HG02840 (cell line): ENCODE results near the gene SPI1.

Experiments used
- ATAC-seq: cut with Tn5 transposase; IDR thresholded peaks from one replicate; pipeline ENCODE4 v1.9.1; 2021; ENCODE audit warnings: mild to moderate bottlenecking, moderate library complexity, moderate number of reproducible peaks; ENCODE audit not compliant: unreplicated experiment, low FRiP score

Gene SPI1

GRCh38 chr11:47407746-47408590, 29.6 kb upstream of the SPI1 start, which contains the start of gene SLC39A13:
Gene SLC39A13 (plus strand): TSS chr11:47408590. CDS start chr11:47410095, 1,505 bp downstream.
- ATAC-seq, result peak; percentile 80

- no peak for ATAC-seq
Measured at GRCh38 chr11:47406896-47407745, 28.8 kb upstream of the SPI1 start.

GRCh38 chr11:47403571-47403970, 25.2 kb upstream of the SPI1 start:
- ATAC-seq, result no peak

- ATAC-seq, result no peak
Measured at GRCh38 chr11:47403135-47403534, 24.8 kb upstream of the SPI1 start.

- peak; percentile 65 for ATAC-seq
Measured at GRCh38 chr11:47400768-47401279, 22.5 kb upstream of the SPI1 start.

- peak; percentile 49 for ATAC-seq
Measured at GRCh38 chr11:47399860-47400767, 21.8 kb upstream of the SPI1 start.

DNA sequence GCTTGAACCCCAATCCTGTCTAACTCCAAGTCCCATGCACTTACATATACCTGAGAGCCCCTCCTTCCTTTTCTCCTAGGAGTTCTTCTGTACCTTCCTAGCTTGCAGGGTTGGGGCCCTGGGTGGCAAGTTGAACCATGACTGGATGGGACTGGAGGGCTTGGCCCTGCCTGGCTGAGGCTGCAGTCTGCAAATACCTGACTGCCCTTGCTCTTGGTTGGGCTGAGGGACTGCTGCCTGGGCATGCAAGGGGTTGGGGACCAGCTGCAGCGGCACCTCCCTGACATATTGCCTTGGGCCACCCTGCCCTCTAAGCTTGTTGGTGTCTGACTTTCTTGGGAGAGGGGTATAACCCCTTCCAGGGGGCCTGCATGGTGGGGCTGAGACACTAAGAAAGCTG, 20.2 kb upstream of the SPI1 start:
- ATAC-seq, result no peak

DNA sequence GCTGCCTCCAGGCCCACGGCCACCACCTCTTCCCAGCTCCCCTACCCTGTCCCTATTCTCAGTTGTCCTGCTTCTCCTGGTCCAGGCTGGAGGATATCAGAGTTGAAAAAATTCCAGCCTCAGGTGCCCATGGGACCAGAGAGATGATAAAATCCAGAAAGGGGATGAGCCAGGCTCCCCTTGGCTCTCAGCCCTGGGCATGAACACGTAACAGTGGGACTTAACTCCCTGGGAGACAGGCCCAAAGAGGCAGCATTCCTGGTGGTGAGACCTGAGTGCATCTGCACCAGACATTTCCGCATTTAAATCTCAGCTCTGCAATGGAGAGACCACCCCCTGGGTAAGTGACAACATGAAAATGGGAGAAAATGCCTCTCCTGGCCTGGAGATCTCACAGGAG, 19.7 kb upstream of the SPI1 start:
- ATAC-seq, result no peak

DNA sequence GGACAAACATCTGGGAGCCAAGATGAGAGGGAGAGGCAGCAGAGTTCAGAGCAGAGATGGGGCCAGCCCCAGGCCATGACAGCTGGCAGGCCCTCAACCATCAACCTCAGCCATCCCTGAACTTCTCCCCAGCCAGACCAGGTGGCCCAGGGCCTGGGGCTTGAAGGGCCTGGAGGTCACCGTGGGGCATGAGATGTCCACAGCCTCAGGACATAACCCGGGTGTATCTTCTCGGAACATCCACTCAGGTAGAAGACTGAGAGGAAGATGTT, 17.6 kb upstream of the SPI1 start:
- ATAC-seq, result no peak

DNA sequence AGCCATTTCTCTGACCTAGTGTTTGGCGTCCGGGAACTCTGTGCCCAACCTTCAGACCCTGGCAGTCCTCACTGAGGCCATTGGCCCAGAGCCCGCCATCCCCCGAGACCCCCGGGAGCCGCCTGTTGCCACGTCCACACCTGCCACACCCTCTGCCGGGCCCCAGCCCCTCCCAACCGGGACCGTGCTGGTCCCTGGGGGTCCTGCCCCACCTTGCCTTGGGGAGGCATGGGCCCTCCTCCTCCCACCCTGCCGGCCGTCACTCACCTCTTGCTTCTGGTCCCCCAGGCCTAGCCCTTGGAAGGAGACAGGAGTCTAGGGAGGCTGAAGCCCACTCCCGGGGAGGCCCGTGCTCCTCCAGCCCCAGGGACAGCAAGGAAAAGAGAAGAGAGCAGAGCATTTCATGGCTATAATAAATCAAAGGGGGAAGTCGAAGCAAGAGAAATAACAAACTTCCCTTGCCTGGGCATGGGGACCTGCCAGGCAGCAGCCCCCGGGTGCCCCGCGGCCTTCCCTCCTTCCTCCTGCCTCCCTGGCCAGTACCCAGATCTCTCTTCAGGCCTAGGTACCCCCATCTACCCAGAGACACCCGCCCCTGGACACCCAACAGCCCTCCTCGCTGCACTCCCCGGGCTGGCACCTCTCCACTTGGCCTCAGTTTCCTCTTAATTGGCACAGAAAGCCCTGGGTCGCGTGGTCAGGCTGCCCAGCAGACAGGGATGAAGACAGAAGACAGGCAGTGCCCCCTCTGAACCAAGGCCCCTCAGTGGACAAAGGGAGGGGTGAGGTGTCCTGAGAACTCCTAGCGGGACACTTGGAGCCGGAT, 17.1 kb upstream of the SPI1 start:
- ATAC-seq, result no peak

GRCh38 chr11:47394322-47395222, 16.2 kb upstream of the SPI1 start:
- no peak for ATAC-seq

DNA sequence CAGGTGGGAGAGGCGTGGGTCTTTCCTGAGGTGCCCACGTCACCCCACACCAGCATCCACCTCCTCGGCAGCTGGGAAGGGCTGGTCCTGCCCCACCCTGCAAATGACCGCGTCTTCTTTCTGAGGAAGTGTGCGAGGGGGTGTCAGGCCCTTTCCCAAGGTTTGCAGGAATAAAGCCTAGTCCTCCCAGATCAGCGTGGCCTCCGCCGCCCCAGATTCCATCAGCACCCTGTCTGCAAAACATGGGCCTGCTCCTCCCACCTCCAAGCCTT, 15.6 kb upstream of the SPI1 start:
- no peak for ATAC-seq

- ATAC-seq, result no peak
Measured at GRCh38 chr11:47393163-47394049, 15.1 kb upstream of the SPI1 start.

DNA sequence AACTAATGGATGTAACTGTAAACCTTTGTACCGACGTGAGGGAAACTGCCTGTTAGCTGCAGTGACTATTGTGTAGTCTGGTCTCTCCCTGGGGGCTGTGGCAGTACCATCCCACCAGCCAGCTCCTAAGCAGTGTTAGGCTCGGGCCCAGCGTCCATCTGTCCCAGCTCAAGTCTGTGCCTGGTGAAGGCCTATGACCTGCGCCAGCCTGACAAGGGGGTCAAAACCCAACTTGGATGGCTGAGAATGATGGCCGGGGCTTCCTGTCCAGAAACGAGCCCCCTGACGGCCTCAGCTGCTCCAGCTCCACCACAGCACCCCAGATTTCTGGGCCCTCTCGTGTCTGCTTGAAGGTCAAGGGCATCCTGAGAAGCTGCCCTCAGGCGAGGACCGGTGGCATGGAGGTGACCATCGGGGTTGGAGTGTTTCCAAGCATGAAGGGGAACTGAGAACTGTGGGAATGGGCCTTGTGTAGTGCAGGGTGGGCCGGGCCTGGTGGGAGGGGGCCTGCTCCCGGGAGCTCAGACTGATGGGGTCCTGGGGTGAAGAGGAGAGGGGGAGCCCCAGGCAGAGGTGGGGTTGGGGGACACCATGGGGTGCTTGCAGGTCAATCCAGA, 14.3 kb upstream of the SPI1 start:
- no peak for ATAC-seq

DNA sequence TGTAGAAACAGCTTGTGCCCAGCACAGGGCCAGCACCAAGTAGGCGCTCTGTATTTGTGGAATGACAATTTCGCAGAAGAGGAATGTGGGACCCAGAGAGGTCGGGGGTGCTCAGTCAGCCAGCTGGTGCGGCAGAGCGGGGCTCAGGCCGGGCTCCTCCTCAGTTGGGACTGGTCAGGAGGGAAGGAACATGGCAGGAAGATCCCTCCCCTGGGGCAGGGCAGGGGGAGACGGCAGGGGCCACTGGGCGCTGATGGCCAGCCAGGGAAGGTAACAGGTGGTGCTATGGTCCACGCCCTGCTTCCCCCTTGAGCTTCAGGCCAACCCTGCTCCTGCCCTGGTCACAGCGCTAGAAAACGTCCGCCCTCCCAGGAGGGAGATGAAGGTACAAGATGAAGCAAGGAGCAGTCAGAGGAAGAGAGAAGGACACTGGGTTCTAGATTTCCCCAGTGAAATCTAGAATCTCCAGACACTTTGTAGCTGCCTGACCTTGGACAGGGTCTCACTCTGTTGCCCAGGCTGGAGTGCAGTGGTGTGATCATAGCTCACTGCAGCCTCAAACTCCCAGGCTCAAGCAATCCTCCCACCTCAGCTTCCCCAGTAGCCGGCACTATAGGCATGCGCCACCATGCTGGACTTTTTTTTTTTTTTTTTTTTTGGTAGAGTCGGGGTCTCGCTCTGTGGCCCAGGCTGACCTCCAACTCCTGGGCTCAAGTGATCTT, 13.5 kb upstream of the SPI1 start:
- ATAC-seq, result no peak

- no peak for ATAC-seq
Measured at GRCh38 chr11:47391077-47391583, 12.8 kb upstream of the SPI1 start.

- no peak for ATAC-seq
Measured at GRCh38 chr11:47390422-47390760, 12.0 kb upstream of the SPI1 start.
